Activated effector memory CD4-positive, alpha-beta T cell treated with anti-CD3 and anti-CD28 coated beads, Interleukin-2, amount 50 U/mL, for 16 hours (primary cell): ENCODE data around the gene LIG1.

ENCODE experiments used
- DNase-seq: peaks from one replicate; pipeline ENCODE4 v3.0.0-alpha.2; 2020

The LIG1 gene

GRCh38 chr19:48181505-48181904 is 11.4 kb upstream of the LIG1 start:
- DNase-seq, result no peak

GRCh38 chr19:48176226-48176625 is 6.1 kb upstream of the LIG1 start:
- no peak for DNase-seq

- no peak for DNase-seq
Measured at GRCh38 chr19:48175578-48175977, 5.4 kb upstream of the LIG1 start.

- no peak for DNase-seq
Measured at GRCh38 chr19:48174445-48175030, 4.4 kb upstream of the LIG1 start.

GRCh38 chr19:48171710-48172109 is 1.6 kb upstream of the LIG1 start:
- DNase-seq, result no peak

GRCh38 chr19:48170817-48171347 is 738 bp upstream of the LIG1 start:
- DNase-seq, result peak; percentile 67

- peak; percentile 97 for DNase-seq
Measured at GRCh38 chr19:48169578-48169938, 586 bp downstream of the LIG1 start.

- DNase-seq, result no peak
Measured at GRCh38 chr19:48168689-48169088, 1.5 kb downstream of the LIG1 start.

GRCh38 chr19:48158210-48158790 is 11.8 kb downstream of the LIG1 start:
- DNase-seq, result no peak

- no peak for DNase-seq
Measured at GRCh38 chr19:48154003-48154402, 16.1 kb downstream of the LIG1 start.

- peak; percentile 90 for DNase-seq
Measured at GRCh38 chr19:48152551-48152950, 17.6 kb downstream of the LIG1 start.

- DNase-seq, result no peak
Measured at GRCh38 chr19:48149430-48149829, 20.7 kb downstream of the LIG1 start.

GRCh38 chr19:48148576-48148975 is 21.6 kb downstream of the LIG1 start:
- no peak for DNase-seq

GRCh38 chr19:48147597-48148175 is 22.5 kb downstream of the LIG1 start:
- no peak for DNase-seq

GRCh38 chr19:48139053-48139452 is 31.1 kb downstream of the LIG1 start:
- no peak for DNase-seq

GRCh38 chr19:48137411-48137810 is 32.7 kb downstream of the LIG1 start:
- no peak for DNase-seq

- DNase-seq, result no peak
Measured at GRCh38 chr19:48136547-48136946, 33.6 kb downstream of the LIG1 start.

- DNase-seq, result no peak
Measured at GRCh38 chr19:48135411-48135810, 34.7 kb downstream of the LIG1 start.

GRCh38 chr19:48133094-48133493 is 37.0 kb downstream of the LIG1 start:
- DNase-seq, result no peak

- no peak for DNase-seq
Measured at GRCh38 chr19:48127561-48127960, 42.6 kb downstream of the LIG1 start.

GRCh38 chr19:48123907-48124651 is 46.1 kb downstream of the LIG1 start:
- DNase-seq, result no peak

GRCh38 chr19:48122421-48122820 is 47.7 kb downstream of the LIG1 start:
- no peak for DNase-seq

GRCh38 chr19:48121909-48122371 is 48.2 kb downstream of the LIG1 start:
- DNase-seq, result no peak

GRCh38 chr19:48121066-48121465 is 49.1 kb downstream of the LIG1 start:
- DNase-seq, result no peak
